Activated CD8-positive, alpha-beta memory T cell treated with anti-CD3 and anti-CD28 coated beads for 36 hours (primary cell): Measurements from ENCODE around the gene GTF2IRD1. TPM values are rescaled to one million over a fixed set of nuclear protein-coding genes. Genes with fewer than 3 reads are reported as not detected.
"Not testable (repeated sequence)": the region's sequence is repeated elsewhere in the genome, so short reads cannot be mapped to it uniquely, and the experiment has no call there.

Experiments
- CTCF ChIA-PET: fragments of 350-600 bp; sonication (Branson Sonifier 250); formaldehyde crosslinking; loops from one replicate; lab custom pipeline; 2021; ENCODE audit warnings: antibody characterized with exemption; lab: Charles Lee
- POLR2A ChIA-PET: fragments of 350-600 bp; sonication (Branson Sonifier 250); formaldehyde crosslinking; loops from one replicate; lab custom pipeline; 2021; ENCODE audit warnings: antibody characterized with exemption; lab: Charles Lee
- total RNA-seq, 2 experiments: library from RNA; stranded (reverse); gene quantifications; one replicate each; pipeline ENCODE4 v1.2.3, GENCODE V29; 2021

The GTF2IRD1 gene
- total RNA-seq: 1 to 10 TPM in 1 of 2 experiments, under 1 TPM in 1; 0.67 to 1.2 TPM

GRCh38 chr7:74453322-74454011 lies at the start of gene GTF2IRD1:
GTF2IRD1 (plus strand) TSS chr7:74453906; CDS start chr7:74508081, 54,175 bp downstream.
- POLR2A ChIA-PET: no interaction called here

GRCh38 chr7:74404388-74404700 lies 49.4 kb upstream of the GTF2IRD1 start:
- POLR2A ChIA-PET: no interaction called here
- CTCF ChIA-PET: interaction anchor here (0.8 to 5.0 kb wide), 2 partner anchors 198 to 336 kb away, joined by 3 to 74 read pairs; no protein-coding TSS in a partner anchor

More at GRCh38 chr7:74453322-74454011, at the start of gene GTF2IRD1:
- CTCF ChIA-PET: no interaction called here

DNA sequence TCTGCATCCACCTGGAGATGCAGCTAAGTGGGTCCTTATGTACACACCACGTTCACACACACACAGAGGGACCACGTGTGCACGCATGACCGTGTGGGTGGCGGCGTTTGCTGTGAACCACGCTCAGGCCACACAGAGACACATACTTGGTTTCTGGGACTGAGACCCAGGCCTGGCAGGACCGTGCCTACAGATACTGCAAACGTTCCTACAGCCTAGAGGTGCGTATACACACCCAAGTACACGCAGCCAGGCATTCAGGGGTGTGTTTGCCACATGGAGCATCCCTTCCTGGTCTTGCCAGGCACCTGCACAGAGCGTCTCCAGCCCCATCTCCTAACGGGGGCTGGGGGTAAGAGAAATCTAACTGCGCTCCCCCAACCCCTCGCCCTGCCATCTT lies 49.0 kb upstream of the GTF2IRD1 start:
- CTCF ChIA-PET: interaction anchor here (0.8 to 5.0 kb wide), 3 partner anchors 15 to 336 kb away, joined by 3 to 74 read pairs (median 3); no protein-coding TSS in a partner anchor
- POLR2A ChIA-PET: no interaction called here

DNA sequence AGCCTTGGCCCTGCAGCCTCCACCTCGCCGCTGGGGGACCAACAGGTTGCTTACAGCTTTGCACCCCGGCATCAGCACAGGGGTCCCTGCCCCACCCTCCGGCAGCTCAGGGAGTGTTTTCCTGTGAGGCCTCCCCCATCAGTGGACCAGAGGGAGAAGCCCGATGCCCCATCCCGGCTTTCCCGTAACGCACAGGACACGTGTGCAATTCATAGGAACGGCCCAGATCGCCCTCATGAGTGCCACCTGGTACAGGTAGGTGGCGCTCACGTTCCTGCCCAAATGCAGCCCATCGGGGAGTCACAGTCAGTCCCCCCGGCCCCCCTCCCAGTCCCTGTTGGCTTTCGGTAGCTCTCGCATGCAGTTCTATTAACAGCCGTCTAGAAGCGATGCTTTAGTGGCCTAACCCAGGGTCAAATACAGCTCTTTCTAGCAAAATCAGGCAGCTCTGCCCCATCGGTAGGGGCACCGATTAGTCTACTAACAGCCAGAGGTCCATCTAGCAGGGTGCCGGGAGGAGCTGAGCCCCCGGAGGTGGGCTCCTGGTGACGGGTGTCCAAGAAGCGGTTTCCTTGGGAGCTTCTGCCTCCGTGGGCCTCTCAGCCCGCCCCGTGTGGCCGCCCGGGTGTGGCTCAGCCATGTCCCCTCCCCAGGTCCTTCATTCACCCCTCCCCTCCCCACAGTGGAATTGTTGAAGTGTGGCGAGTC lies 48.4 kb upstream of the GTF2IRD1 start:
- POLR2A ChIA-PET: interaction anchor here (0.6 kb wide), 1 partner anchor 95 kb away, joined by 7 read pairs; no protein-coding TSS in a partner anchor

GRCh38 chr7:74405899-74406512 lies 47.7 kb upstream of the GTF2IRD1 start:
- POLR2A ChIA-PET: interaction anchor here (0.6 kb wide), 1 partner anchor 95 kb away, joined by 7 read pairs; no protein-coding TSS in a partner anchor

More for the DNA sequence above, 48.4 kb upstream of the GTF2IRD1 start:
- CTCF ChIA-PET: interaction anchor here (1.2 to 5.0 kb wide), 2 partner anchors 16 to 199 kb away, joined by 3 to 74 read pairs; no protein-coding TSS in a partner anchor

GRCh38 chr7:74407958-74408357 lies 45.7 kb upstream of the GTF2IRD1 start:
- ChIA-PET CTCF (no interaction called here), POLR2A (no interaction called here)

More at GRCh38 chr7:74405899-74406512, 47.7 kb upstream of the GTF2IRD1 start:
- CTCF ChIA-PET: interaction anchor here (0.8 to 1.2 kb wide), 2 partner anchors 9 to 17 kb away, joined by 3 to 5 read pairs; no protein-coding TSS in a partner anchor

GRCh38 chr7:74409571-74409970 lies 44.1 kb upstream of the GTF2IRD1 start:
- POLR2A ChIA-PET: no interaction called here
- CTCF ChIA-PET: interaction anchor here (0.6 to 1.0 kb wide), 3 partner anchors 16 to 392 kb away, joined by 3 to 4 read pairs (median 3); no protein-coding TSS in a partner anchor

DNA sequence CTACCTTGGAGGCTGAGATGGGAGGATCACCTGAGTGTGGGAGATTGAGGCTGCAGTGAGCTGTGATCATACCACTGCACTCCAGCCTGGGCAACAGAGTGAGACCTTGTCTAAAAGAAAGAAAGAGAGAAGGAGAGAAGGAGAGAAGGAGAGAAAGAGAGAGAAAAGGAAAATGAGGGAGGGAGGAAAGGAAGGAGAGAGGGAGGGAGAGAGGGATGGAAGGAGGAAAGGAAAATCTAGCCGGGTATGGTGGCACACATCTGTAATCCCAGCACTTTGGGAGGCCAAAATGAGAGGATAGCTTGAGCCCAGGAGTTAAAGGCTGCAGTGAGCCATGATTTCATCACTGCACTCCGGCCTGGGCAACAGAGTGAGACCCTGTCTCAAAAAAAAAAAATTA lies 42.9 kb upstream of the GTF2IRD1 start:
- ChIA-PET POLR2A (no interaction called here), CTCF (interaction anchor here (0.6 to 1.0 kb wide), 2 partner anchors 9 to 165 kb away, joined by 3 to 4 read pairs; no protein-coding TSS in a partner anchor)

DNA sequence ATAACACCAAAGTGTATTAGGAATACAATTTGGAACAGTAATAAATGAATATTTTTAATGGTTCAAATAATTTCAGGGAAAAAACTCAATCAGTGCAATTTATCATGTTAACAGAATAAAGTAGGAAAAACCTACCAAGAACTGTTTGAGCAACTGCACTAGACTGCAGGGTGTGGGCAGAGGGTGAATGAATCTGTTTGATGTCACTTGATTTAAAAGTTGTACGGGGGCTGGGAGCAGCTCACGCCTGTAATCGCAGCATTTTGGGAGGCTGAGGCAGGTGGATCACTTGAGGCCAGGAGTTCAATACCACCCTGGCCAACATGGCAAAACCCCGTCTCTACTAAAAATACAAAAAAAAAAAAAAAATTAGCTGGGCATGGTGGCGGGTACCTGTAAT lies 42.1 kb upstream of the GTF2IRD1 start:
- CTCF ChIA-PET: interaction anchor here (0.6 to 0.7 kb wide), 2 partner anchors 155 to 273 kb away, joined by 3 to 4 read pairs; no protein-coding TSS in a partner anchor
- POLR2A ChIA-PET: not testable (repeated sequence)

DNA sequence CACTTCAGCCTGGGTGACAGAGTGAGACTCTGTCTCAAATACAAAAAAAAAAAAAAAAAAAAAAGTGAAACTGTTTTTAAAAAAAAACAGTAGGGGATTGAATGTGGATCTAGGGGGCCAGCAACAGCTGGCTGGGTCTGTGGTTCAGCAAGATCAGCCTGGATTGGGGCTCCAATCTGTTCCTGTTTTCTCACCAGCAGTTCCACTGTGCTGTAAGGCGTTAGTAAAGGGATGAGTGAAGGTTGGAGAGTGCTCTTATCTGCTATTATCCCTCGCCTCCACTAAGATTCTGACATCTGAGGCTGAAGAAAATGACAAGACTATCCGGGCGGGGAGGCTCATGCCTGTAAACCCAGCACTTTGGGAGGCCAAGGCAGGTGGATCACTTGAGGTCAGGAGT lies 41.6 kb upstream of the GTF2IRD1 start:
- ChIA-PET POLR2A (no interaction called here), CTCF (interaction anchor here (0.6 to 1.7 kb wide), 2 partner anchors 11 to 274 kb away, joined by 3 to 5 read pairs; no protein-coding TSS in a partner anchor)

GRCh38 chr7:74412603-74413002 lies 41.1 kb upstream of the GTF2IRD1 start:
- CTCF ChIA-PET: interaction anchor here (1.1 to 1.7 kb wide), 2 partner anchors 11 to 130 kb away, joined by 3 to 5 read pairs; no protein-coding TSS in a partner anchor
- POLR2A ChIA-PET: no interaction called here

GRCh38 chr7:74414595-74415333 lies 38.9 kb upstream of the GTF2IRD1 start:
- POLR2A ChIA-PET, CTCF ChIA-PET: not testable (repeated sequence)

DNA sequence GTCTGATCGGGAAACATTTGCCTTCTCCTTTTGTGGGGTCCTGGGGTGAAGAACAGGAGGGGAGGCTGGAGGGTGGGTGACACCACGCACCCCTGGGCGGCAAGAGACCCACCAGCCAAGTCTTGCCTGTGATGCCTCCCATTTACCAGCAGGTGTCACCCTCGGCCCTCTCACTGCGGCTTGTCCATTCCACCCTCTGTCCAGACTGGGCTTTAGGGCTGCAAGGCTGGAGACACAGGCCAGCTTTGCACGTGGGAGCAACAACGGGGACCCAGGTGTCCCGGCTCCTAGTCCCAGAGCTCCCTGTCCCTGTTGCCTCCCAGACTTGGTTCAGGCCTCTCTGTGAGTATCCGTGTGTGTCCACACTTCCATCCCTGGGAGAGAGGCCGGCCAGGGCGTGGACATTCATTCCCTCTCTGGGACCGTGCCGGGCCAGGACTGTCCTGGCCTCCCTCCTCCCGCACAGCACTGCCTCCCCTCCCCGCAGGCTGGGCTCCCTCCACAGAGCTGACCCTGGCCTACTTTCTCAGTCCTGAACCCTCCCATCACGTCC lies 36.2 kb upstream of the GTF2IRD1 start:
- CTCF ChIA-PET: interaction anchor here (0.5 to 1.9 kb wide), 9 partner anchors 9 to 348 kb away, joined by 3 to 11 read pairs (median 4); no protein-coding TSS in a partner anchor
- POLR2A ChIA-PET: no interaction called here

DNA sequence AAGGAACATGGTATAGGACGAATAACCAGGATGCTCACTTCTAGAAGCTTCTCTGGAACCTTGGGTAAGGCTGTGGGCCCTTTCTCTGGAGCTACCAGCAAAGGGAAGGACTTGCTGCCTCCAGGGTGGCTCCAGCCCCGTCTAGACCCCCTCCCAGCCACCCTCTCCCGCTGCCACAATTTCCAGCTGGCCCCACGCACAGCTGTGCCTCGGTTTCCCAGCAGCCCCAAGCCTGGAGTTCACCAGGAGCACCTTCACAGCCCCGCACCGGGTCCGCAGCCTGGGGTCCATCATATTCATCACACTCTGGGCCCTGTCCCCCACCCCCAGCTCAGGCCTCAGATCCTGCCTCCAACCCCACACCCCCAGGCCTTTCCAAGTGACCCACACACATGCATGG lies 35.6 kb upstream of the GTF2IRD1 start:
- POLR2A ChIA-PET: no interaction called here
- CTCF ChIA-PET: interaction anchor here (0.5 to 1.9 kb wide), 9 partner anchors 9 to 348 kb away, joined by 3 to 11 read pairs (median 4); no protein-coding TSS in a partner anchor

DNA sequence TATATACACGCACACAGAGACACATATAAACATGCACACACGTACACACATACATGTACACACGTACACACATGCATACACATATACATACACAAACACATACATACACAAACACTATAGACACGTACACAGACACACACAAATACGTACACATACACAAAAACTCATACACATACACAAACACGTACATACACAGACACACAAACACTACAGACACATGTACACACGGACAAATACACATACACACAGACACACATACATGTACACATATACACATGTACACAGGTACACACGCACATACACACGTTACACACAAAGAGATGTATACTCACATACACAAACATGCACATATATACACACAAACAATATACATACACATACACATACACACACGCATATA lies 35.2 kb upstream of the GTF2IRD1 start:
- CTCF ChIA-PET: interaction anchor here (0.9 to 1.9 kb wide), 5 partner anchors 8 to 151 kb away, joined by 3 to 11 read pairs (median 4); no protein-coding TSS in a partner anchor
- POLR2A ChIA-PET: no interaction called here

DNA sequence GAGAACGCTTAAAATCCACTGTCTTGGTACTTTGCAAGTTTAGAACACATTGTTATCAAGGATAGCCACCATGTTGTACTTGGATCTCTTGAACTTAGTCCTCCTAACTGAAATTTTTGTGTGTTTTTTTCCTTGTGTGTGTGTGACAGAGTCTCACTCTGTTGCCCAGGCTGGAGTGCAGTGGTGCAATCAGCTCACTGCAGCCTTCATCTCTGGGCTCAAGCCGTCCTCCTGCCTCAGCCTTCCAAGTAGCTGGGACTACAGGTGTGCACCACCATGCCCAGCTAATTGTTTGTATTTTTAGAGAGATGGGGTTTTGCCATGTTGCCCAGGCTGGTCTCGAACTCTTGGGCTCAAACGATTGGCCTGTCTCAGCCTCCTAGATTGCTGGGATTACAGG lies 34.5 kb upstream of the GTF2IRD1 start:
- POLR2A ChIA-PET: not testable (repeated sequence)
- CTCF ChIA-PET: interaction anchor here (1.2 kb wide), 1 partner anchor 213 kb away, joined by 4 read pairs; no protein-coding TSS in a partner anchor

- POLR2A ChIA-PET: no interaction called here
- CTCF ChIA-PET: interaction anchor here (0.6 to 1.2 kb wide), 2 partner anchors 28 to 214 kb away, joined by 3 to 4 read pairs; no protein-coding TSS in a partner anchor
Observed at GRCh38 chr7:74420006-74420405, 33.7 kb upstream of the GTF2IRD1 start.
